ENCODE results near the gene RNF44.

The RNF44 gene

DNA sequence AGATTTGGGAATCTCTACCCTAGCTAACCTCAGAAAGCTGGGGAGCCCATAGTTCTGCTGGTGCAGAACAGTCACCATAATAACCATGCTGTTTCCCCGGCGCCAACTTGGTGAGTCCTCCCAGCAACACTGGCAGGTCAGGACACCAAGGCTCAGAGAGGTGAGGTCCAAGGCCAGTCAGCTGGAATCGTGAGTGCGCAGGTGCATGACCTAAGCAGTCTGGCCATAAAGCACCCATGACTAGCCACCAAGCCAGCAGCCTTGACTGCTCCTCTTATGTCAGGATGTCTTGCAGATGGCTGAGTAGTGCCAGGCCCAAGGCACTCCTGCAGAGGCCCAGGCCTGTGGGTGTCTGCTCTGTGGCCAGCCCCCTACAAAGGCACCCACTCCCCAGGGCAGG lies 2.6 kb downstream of the RNF44 start:
- no peak for DNase-seq

GRCh38 chr5:176533894-176534611 lies 3.1 kb downstream of the RNF44 start:
- no peak for DNase-seq

- DNase-seq, result no peak
Observed at GRCh38 chr5:176533390-176533789, 3.8 kb downstream of the RNF44 start.

DNA sequence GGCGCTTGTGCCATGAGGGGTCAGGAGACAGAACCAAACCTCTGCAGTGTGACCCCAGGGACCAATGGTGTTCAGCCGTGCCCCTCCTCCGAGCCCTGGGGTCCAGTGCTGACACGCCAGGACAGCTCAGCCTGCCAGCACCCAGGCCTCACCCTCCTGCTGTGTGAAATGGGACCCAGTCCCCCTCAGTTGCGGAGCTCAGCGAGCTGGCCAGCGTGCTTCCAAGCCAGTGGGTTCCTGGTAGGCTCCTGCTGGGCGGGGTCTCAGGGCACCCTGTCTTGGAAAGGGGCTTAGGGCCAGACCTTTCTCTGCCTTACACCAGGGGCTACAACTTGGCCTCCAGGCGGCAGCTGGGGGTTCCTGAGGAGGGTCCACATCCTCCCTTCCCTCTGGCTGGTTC lies 4.4 kb downstream of the RNF44 start:
- no peak for DNase-seq

DNA sequence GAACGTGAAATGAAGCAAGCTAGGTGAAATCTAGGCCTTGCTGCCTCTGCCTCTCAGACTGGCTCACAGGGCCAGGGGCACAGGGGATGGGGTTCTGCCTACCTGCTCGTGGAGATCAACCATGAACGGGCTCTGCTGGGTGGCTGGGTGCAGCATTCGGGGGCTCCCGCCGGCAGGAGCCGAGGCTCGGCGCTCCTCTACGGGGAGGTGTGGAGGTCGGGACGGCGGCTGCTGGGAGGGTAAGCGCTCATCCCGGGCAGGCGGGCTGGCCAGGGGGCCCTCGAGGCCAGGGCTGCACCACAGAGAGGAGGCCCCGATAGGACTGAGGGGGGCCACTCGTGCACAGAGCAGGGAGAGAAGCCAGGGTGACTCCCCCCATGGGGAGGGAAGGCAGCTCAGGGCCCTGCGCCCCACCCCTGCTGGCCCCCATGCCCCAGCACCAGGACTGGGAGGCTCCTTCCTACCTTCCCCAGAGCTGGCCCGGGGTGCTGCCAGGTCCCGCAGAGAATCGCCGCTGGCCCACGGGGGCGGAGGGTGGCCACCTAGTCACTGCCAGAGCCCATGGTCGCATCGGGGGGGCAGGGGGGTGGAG lies 5.2 kb downstream of the RNF44 start:
- DNase-seq, result no peak

GRCh38 chr5:176530983-176531901 lies 6.0 kb downstream of the RNF44 start:
- no peak for DNase-seq

GRCh38 chr5:176530393-176530982 lies 6.7 kb downstream of the RNF44 start:
- no peak for DNase-seq

DNA sequence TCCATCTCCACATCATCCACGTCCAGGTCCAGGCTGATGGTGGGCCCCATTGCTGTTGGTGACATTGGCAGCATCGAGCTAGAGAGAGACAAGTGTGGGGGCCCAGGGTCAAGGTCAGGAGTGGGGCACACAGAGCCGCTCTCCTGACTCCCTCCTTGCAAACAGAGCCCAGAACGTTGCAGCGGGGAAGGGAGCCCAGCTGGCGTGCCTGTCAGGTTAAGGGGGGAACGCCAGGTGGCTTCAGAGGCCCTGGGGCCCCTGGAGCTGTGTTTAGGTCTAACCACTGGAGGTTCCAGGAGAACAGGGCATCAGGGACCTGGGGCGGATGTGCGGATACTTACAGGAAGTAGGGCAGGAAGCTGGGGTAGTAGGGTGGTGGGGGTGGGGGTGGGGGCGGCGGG lies 7.5 kb downstream of the RNF44 start:
- DNase-seq, result no peak

GRCh38 chr5:176529116-176529740 lies 8.0 kb downstream of the RNF44 start:
- no peak for DNase-seq

GRCh38 chr5:176528761-176529115 lies 8.5 kb downstream of the RNF44 start:
- DNase-seq, result no peak

- no peak for DNase-seq
Observed at GRCh38 chr5:176528301-176528700, 8.9 kb downstream of the RNF44 start.

DNA sequence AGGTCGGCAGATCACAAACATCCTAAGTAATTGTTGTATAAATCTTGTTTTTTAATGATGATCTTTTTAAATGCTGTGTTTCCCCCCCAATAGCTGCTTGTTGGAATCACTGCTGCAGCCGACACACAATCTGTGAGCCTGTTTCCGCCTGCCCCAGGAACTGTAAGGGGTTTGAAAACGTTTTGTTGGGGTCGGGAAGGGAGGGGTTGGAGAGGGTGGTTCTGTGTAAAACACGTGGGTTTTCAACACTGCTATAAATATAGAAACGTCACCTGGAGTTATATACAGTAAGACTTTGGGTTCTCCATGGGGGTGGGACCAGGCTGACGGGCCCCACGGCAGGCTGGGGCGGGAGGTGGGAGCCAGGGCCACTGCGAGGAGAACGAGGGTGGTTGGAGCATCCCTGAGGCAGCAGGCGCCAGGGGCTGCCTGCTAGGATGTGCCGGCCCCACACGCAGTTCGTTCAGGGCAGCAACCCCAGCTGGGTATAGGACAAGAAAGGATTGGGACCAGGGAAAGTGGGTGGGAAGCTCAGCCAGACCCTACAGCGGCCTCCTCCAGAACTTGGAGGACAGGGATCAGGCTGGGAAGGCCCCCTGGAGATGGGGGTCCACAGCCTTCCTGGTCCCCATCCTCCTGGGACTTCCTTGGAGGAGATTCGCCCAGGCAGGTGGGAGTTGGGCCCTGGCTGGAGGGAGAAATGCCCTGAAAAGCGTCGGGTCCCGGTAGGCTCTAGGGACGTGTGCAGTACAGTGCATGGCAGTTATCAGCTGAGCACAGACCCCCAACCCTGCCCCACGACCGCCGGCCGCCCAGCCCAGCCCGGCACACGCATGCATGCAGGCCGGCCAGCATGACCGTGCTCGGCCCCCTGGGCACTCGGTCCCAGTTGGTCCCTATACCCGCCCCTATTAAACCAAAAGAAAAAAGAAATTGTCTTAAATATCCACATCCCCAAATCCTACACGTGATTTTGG lies 9.7 kb downstream of the RNF44 start:
- no peak for DNase-seq

DNA sequence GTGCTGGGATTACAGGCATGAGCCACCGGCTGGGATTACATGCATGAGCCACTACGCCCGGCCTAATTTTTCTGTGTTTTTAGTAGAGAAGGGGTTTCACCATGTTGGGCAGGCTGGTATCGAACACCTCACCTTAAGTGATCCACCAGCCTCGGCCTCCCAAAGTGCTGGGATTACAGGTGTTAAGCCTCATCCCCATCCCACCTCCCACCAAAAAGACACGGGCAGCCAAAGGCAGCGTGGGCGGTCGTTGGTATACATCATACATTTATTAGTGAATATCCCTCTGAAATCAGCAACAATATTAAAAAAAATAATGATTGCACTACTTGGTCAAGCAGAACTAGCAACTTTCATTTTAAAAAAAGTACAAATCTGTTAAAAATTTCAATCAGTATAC lies 10.7 kb downstream of the RNF44 start:
- DNase-seq, result no peak

DNA sequence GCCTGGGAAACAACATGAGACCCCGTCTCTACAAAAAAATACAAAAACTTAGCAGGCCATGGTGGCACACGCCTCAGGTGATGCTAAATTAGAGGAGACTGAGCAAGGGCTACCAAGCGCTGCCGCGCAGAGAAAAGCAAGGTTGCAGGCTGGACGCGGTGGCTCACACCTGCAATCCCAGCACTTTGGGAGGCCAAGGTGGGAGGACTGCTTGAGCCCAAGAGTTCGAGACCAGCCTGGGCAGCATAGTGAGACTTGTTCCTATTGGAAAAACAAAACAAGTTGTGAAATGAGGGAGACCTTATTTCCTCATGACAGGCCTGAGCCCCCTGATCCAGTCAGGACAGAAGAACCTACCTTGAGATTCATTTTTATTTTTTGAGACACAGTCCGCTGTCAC lies 11.5 kb downstream of the RNF44 start:
- DNase-seq, result no peak

GRCh38 chr5:176524987-176525386 lies 12.2 kb downstream of the RNF44 start:
- no peak for DNase-seq

- no peak for DNase-seq
Observed at GRCh38 chr5:176524138-176524537, 13.1 kb downstream of the RNF44 start.

GRCh38 chr5:176521699-176522263 lies 15.4 kb downstream of the RNF44 start:
- no peak for DNase-seq

GRCh38 chr5:176521286-176521685 lies 15.9 kb downstream of the RNF44 start:
- no peak for DNase-seq

- DNase-seq, result no peak
Observed at GRCh38 chr5:176519810-176520720, 17.1 kb downstream of the RNF44 start.

- no peak for DNase-seq
Observed at GRCh38 chr5:176517053-176517661, 20.0 kb downstream of the RNF44 start.
